HG03175 (cell line): ENCODE data around the gene ADAMTS16.
A peak's percentile ranks its signal among the peaks of the same experiment; 100 is the strongest.

Experiments used
- ATAC-seq: cut with Tn5 transposase; IDR thresholded peaks from one replicate; pipeline ENCODE4 v1.9.1; 2021; ENCODE audit warnings: mild to moderate bottlenecking, moderate library complexity; ENCODE audit not compliant: unreplicated experiment

ADAMTS16 gene

DNA sequence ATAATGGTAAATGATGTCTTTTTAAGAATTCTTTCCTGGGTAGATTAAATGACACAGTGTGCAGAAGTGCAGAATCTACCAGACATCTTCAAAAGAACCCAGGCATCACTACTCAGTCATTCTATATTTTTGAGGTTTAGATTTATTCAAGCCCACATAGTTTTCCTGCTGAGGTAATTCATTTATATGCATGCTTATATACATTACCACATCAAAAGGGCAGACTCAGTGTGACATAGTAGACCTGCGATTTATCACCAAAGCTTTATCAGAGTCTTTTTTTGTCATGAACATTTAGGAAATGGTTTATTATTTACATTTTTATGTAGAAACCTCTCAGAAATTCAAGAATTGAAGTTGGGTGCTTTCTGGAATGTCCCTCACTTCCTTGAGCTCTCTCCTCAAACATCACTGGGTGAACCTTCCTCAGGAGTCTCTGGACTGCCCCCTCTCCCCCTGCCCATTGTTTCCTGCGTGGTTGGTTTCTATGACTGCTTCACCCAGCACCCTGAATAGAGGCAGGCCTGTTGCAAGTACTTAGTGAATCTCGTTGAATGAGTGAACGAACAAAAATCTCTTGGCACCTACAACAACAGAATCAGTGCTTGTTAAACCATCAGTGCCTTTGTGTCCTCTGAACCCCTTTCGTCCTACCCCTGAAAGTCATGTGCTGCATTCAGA lies 42.5 kb downstream of the ADAMTS16 start:
- no peak for ATAC-seq

DNA sequence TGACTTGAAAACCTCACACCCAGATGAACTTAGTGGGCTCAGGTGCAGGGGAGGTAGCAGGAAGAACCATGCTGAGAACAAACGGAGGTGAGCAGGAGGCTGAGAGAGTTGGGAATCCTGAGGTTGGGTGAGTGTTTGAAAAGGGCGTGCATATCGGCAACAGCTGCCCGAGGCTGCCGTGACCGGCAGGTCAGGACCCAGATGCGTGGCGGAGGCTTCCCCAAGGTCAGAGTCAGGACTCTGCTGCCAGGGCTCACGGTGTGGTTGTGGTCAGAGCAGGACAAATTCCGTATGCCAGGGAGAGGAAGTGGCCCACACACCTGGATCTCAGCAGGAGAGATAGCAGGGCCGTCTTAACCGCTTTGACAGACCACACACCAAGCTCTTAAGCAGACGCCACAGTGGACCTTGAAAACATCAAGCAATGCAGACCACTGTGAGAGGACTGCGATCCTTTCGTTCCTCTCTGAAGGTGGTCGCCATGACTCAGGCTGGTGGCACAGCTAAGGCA lies 43.1 kb downstream of the ADAMTS16 start:
- ATAC-seq = no peak

DNA sequence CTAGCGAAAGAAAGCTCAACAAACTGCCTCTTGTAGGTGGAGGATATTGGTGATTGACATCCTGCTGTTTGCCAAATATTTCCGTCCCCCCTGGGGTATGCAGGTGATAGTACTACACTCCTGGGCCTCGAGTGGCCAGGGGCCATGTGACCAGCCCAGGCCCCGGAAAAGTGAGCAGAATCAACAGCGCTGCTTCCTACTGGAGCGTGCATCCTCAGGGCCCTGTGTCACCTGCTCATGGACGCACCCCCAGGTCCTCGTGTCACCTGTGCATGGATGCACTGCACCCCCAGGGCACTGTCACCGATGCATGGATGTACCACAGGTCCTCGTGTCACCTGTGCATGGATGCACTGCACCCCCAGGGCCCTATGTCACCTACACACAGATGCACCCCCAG lies 43.8 kb downstream of the ADAMTS16 start:
- no peak for ATAC-seq

DNA sequence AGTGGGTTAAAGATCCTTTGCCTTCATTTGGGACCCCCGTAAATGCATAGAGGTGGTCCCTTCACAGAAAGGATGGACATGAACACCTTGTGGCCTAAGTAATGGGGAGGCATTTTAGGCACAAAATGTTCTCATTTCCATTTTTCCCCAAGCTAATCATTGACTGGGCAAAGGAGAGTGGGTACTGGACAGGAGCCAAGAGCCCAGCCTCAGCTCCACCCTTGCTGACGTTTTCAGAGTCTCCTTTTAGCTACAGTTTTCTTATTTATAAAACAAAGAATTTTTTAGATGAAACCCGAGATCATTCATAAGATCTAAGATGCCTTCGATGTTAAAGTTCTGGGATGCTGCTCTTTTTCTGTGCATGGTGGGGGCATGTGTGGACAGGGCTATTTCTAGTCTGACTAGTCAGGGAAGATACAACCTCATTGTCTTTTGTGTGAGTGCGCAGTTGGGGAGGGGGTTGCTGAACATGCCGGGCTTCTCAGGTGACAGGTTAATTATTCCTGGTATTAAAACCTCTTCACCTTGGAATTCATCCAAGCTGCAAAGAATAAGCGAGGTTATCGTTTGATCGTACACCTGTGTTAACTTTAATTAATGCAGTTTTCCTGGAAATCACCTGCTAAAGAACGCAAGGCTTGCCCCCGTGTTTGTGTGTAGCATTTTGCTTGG lies 48.4 kb downstream of the ADAMTS16 start:
- no peak for ATAC-seq

DNA sequence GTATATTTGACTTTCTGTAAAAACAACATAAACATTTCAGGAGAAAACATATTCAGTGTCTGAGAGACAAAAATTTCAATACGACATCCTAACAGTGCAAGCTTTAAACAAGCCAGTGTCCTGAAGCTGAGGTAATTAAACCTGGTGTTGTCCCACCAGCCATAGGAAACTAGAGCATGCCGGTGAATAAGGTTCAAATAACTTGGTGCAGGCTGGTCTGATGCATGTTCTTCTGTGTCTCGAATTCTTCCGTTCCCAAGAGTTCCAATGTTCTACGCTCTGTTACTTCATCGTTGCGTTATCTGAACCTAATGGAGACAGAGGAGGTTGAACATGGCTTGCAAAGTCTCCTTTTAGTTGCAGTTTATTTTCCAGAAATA lies 48.9 kb downstream of the ADAMTS16 start:
- ATAC-seq = no peak

DNA sequence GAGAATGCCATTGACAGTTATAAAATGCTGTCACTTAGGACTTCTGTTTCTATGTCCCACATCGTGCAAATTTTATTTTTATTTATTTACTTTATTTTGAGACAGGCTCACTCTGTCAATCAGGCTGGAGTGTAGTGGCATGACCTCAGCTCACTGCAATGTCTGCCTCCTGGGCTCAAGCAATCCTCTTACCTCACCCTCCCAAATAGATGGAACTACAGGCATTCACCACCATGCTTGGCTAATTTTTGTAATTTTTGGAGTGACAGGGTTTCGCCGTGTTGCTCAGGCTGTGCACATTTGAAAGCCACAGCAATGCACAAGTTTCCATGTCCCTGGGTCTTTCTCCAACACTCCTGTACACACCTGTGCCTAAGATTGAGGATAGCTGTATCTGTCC lies 51.8 kb downstream of the ADAMTS16 start:
- no peak for ATAC-seq

DNA sequence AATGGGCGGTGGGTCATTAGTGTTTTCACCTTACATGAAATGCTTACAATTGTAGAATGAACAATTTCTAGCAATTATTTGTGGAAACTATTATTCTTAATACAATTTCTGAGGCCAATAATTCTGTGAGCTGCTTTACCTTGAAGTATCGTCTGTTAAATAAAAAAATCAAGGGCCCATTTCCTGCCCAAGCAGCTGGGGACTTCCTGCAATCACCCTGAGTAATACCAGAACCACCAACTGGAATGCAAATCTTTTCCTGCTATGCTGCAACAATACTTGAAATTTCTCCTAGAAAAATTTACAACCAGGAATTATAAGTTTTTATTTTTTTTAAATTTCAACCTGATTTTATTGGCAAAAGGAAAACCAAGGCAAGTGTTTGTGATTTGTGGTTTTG lies 52.6 kb downstream of the ADAMTS16 start:
- ATAC-seq = no peak

DNA sequence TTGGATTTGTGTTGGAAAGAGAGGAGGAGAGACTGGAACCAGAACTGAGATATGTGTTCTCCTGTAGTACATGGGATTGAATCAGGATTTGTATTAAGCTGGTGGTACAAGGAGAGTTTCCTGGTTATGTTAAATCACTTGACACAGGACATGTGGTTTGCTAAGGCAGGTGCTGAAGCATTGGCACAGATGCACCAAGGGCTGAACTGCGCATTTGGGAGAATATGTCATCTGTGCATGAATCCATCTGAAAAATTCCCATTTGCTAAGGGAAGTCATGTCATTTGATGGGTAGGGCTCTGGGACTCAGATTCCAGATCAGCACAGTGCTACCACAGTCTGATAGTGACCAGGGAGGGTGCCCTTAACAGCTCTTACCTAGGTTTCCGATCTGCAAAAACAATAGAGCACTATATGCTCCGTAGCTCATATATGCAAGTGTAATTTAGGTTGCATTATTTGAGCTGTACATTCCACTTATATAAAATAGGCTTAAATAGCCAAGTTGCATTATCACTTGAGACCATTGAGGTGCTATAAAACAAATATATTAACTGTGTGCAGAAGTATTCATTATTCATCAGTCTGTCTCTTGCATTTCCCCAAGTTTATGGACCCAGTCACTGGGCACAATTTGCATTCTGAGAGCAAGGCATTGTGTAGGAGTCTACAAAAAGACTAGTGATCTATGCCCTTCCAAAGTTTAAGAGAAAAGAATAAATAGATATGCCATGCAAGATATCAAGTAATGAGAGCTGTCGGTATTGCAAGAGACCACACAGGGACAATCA lies 55.2 kb downstream of the ADAMTS16 start:
- ATAC-seq = no peak

DNA sequence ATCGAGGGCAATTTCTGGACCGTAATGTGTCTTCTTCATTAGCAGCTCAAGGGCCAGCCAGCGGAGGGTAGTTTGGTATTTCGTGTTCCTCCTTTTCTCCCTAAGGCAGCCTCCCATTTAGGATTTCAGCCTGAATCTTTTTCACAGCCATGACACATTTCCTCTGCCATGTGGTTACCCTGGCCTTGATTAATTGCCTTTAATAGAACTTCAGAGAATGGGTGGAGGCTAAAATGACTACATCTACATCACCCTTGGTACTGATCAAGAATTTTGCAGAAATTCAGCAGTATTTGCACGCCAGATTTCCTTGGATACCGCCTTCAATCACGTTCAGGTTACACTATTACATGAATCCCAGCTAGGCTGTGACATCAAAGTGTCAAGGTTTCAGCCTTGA lies 58.0 kb downstream of the ADAMTS16 start:
- ATAC-seq = no peak

DNA sequence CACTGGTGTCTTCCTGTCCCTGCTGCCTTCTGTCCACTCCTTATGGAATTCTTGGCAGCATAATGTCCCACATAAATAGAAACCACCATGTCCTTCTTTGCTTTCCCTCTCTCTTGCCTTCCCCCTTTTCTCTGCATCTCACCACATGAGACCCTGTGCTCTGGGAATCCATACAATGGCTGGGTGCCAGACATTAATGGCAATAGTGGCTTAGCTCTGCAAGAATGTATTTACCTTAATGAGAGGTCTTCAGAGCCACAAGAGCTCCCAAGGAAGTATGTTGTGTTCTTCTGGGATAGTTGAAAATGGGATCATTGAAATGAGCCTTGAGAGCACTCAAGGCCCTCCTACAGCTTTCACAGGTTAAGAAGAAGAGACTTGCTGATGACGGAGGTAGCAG lies 58.7 kb downstream of the ADAMTS16 start:
- no peak for ATAC-seq

DNA sequence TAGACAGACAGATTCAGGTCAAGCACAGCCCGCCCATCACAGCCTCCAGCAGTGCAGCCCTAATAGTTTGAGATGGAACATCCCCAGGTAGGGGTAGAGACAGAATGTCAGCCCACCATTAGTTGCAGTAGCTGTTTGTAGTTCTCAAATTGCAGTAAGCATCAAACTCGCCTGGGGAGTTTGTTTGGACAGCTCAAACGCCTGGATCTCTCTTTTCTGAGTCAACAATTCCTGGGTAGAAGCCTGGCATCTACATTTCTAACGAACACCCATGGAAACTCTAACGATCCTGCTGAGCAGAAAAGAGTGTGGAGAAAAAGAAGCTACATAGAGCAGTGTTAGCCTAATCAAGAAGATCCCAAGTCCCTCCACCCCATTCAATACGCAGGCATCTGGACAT lies 59.4 kb downstream of the ADAMTS16 start:
- no peak for ATAC-seq

DNA sequence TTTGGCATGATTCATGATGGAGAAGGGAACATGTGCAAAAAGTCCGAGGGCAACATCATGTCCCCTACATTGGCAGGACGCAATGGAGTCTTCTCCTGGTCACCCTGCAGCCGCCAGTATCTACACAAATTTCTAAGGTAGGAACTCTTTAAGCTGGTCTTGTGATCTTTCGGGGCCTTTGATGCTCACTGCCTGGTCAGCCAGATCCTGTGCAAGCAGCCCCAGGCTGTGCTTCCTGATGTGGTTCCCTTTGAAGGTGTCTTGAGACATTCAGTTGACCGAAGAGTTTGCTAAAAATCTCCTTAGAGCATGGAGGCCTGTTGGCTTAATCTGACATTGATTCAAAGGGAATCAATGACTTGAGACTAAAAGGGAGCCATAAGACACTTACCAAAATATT lies 60.0 kb downstream of the ADAMTS16 start:
- ATAC-seq = no peak

DNA sequence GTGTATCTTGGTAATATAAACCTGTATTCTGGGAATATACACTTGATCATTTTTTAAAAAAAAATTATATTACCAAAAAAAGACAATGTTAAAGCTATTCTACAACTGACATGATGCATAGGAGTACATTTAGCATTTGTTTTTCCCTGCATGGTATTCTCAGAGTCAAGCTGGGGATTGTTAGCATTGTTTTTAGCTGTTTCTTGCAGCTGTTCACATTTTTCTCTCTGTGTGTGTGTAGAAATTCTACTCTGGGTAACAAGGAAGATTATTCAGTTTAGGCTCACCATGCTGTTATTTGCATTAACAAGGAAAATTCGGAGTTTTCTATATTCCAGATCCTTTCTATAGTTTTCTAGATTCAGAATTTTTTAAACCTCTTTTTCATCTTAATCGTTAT lies 62.2 kb downstream of the ADAMTS16 start:
- ATAC-seq = no peak

DNA sequence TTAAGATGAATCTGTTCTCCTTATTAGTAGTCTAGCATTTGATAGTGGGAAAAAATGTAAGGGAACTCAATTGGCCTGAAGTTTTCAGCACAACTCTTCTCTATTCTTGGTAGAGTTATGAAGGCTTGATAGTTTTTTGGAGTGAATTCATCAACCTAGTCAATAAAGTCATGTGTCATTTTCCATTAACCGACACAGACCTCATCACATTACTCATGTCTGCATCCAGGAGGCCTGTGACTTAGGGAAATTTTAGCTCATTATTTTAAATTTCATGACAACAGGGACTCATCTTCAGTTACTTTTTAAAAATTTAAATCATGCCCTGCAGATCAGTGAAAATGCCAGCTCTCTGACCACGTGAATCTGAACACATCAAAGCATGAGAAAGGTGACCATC lies 63.3 kb downstream of the ADAMTS16 start:
- no peak for ATAC-seq

DNA sequence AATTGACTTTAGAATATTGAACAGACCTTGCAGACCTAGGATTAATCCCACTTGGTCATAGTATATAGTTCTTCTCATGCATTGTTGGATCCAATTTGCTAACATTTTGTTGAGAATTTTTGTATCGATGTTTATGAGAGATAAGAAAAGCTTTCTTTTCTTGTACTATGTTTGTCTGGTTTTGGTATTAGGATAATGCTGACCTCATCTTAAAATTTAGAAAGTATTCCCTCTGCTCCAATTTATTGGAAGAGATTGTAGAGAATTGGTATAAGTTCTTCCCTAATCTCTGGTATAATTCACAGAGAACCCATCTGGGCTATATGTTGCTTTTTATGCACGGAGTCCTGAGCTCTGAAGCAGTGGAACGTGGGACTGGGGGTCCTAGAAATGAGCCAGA lies 67.7 kb downstream of the ADAMTS16 start:
- no peak for ATAC-seq

DNA sequence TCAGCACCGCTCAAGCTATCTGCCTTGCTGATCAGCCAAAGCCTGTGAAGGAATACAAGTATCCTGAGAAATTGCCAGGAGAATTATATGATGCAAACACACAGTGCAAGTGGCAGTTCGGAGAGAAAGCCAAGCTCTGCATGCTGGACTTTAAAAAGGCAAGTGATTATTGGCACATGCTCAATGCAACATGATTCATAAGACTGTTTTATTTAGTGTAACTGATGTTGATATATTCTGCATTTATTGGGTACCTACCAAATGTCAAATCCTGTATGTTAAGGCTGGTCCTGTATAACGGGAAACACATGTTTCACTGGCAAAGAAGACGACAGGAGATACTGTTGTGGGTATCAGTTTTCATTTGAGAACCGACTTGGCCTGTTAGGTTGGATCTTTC lies 69.0 kb downstream of the ADAMTS16 start:
- no peak for ATAC-seq

DNA sequence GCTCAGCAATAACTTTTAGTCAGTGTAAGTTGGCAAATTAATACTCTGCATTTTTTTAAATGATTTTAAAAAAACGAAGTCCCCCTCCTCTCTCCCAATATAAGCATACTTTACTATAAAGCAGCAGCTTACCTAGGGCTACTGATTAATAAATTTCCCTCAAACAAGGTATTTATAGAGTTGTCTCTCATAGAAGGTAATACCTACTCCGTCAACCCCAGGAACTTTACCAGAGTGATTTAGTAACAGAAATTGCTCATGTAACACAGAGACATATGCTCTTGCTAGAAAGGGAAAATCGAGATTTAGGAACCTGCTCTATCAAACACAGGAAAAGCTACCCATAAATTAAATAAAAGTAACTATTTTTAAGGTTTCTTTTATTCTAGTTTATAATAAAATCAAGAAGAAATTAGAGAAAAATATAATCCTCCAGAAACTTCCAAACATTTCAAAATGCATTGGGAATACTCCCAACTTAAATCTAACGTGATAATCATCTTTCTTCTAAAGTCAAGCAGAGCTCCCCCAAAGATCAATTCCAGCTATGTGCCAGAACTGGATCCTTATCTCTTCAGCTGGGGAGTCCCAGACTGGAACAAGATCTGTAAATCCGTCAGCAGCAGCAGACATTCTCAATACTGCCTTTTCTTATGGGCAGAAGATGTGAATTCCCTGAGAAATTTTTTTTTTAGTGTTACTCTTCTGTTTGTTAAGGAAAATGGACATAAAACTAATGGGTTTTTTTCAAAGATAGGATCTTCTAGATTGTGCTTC lies 69.6 kb downstream of the ADAMTS16 start:
- no peak for ATAC-seq

DNA sequence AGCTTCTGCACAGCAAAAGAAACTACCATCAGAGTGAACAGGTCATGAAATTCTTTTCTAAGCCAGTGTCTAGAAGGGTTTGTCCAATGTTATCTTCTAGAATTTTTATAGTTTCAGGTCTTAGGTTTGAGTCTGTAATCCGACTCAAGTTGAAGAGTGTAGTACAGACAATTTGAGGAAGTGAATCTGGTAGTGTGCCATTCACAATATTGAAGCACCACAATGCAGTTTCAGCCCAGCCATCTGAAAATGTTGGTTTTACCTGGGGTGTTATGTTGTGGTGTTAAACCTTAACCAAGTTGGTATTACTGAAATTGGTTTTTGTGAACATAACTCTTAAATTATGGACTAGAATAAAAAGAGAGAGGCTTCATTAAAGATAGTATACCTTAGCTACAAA lies 77.2 kb downstream of the ADAMTS16 start:
- ATAC-seq = peak; percentile 81

DNA sequence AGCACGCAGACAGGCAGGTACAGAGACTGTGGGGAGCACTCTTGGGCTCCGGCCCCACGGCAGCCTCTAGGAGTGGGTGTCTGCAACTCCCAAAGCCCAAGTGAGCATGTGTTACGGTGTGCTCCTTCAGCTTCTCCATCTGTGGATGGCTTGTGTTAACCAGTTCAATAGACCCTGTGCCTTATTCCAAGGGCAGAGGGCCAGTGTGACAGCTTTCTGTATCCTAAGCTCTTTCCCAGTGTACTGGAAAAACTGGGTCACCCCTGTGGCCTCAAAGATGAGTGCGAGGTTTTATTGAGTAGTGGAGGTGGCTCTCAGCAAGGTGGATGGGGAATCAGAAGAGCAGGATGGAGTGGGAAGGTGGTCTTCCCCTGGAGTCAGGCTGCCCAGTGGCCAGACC lies 78.3 kb downstream of the ADAMTS16 start:
- no peak for ATAC-seq

DNA sequence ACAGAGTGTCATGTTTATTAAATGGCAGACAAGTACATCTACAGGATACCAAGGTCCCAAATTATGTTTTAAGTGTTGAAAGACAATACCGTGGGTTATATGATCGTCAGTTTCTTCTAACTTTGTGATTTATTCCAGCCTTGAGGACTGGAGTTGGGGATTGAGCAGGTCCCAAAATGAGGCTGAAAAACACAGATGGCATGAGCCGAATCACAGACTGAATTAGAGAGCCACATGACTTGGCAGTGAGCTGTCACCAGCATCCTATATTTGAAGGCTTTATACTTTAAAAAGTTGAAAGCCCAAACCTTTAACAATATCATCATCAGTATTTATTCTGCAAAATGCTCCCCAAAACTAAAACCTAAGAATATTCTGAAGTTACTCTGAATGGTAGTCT lies 79.4 kb downstream of the ADAMTS16 start:
- no peak for ATAC-seq
